HEK293 (cell line): Measurements from ENCODE around the gene CCDC152.

Source experiments
- ZNF121 ChIP-seq: fragments of 450-650 bp; formaldehyde crosslinking; IDR thresholded peaks from 2 replicates; pipeline ENCODE4 v1.5.1; 2016; ENCODE audit warnings: missing biosample characterization, missing genetic modification characterization
- ZNF274 ChIP-seq, 2 experiments: fragments of 200-500 bp in 1 of 2; fragments of 450-650 bp in 1 of 2; sonication (Bioruptor generic) in 1 of 2; formaldehyde crosslinking in 1 of 2; IDR thresholded peaks; 2 replicates each; pipeline versions ENCODE4 v1.5.1 to v1.6.1; 2014 to 2016; ENCODE audit warnings: borderline replicate concordance in 1 of 2, inconsistent platforms in 1 of 2, low read length in 1 of 2, missing biosample characterization in 1 of 2, missing genetic modification characterization in 1 of 2
- TF ChIP-seq, protein P1 (sequence below): fragments of 450-650 bp; formaldehyde crosslinking; IDR thresholded peaks from 2 replicates; pipeline ENCODE4 v1.5.1; 2016; ENCODE audit warnings: missing biosample characterization, missing genetic modification characterization

- TF ChIP-seq ZNF274 (IDR thresholded peaks at IDR 0.05; ENCODE audit: low read length) (no peak), ZNF274 (tag by site-specific recombination; IDR thresholded peaks at IDR 0.05; ENCODE audit: borderline replicate concordance) (no peak), ZNF121 (tag by site-specific recombination) (no peak)
- TF ChIP-seq, protein P1, sequence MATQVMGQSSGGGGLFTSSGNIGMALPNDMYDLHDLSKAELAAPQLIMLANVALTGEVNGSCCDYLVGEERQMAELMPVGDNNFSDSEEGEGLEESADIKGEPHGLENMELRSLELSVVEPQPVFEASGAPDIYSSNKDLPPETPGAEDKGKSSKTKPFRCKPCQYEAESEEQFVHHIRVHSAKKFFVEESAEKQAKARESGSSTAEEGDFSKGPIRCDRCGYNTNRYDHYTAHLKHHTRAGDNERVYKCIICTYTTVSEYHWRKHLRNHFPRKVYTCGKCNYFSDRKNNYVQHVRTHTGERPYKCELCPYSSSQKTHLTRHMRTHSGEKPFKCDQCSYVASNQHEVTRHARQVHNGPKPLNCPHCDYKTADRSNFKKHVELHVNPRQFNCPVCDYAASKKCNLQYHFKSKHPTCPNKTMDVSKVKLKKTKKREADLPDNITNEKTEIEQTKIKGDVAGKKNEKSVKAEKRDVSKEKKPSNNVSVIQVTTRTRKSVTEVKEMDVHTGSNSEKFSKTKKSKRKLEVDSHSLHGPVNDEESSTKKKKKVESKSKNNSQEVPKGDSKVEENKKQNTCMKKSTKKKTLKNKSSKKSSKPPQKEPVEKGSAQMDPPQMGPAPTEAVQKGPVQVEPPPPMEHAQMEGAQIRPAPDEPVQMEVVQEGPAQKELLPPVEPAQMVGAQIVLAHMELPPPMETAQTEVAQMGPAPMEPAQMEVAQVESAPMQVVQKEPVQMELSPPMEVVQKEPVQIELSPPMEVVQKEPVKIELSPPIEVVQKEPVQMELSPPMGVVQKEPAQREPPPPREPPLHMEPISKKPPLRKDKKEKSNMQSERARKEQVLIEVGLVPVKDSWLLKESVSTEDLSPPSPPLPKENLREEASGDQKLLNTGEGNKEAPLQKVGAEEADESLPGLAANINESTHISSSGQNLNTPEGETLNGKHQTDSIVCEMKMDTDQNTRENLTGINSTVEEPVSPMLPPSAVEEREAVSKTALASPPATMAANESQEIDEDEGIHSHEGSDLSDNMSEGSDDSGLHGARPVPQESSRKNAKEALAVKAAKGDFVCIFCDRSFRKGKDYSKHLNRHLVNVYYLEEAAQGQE (tag by site-specific recombination): no peak
Measured at GRCh38 chr5:42749020-42749419, 7.6 kb upstream of the CCDC152 start.
